HG02870 (cell line): ENCODE data around the gene NELL1.
"Not testable (repeated sequence)": the region's sequence is repeated elsewhere in the genome, so short reads cannot be mapped to it uniquely, and the experiment has no call there.

Experiments used
- ATAC-seq: cut with Tn5 transposase; IDR thresholded peaks from one replicate; pipeline ENCODE4 v1.9.1; 2021; ENCODE audit warnings: mild to moderate bottlenecking, moderate library complexity; ENCODE audit not compliant: unreplicated experiment

NELL1 gene

GRCh38 chr11:21174781-21175180 is 505.4 kb downstream of the NELL1 start:
- no peak for ATAC-seq

- no peak for ATAC-seq
These were observed 508.0 kb downstream of the NELL1 start for GRCh38 chr11:21177379-21177778.

GRCh38 chr11:21179770-21180169 is 510.4 kb downstream of the NELL1 start:
- no peak for ATAC-seq

- no peak for ATAC-seq
These were observed 510.8 kb downstream of the NELL1 start for GRCh38 chr11:21180182-21180581.

GRCh38 chr11:21185959-21186358 is 516.6 kb downstream of the NELL1 start:
- no peak for ATAC-seq

- ATAC-seq: no peak
These were observed 520.8 kb downstream of the NELL1 start for GRCh38 chr11:21190181-21190580.

- ATAC-seq: no peak
These were observed 526.6 kb downstream of the NELL1 start for GRCh38 chr11:21195995-21196394.

- ATAC-seq: no peak
These were observed 529.1 kb downstream of the NELL1 start for GRCh38 chr11:21198498-21198897.

- no peak for ATAC-seq
These were observed 535.8 kb downstream of the NELL1 start for GRCh38 chr11:21205205-21205604.

GRCh38 chr11:21225860-21226259 is 556.5 kb downstream of the NELL1 start:
- no peak for ATAC-seq

- ATAC-seq: no peak
These were observed 559.8 kb downstream of the NELL1 start for GRCh38 chr11:21229224-21229623.

GRCh38 chr11:21250196-21250595 is 580.8 kb downstream of the NELL1 start:
- no peak for ATAC-seq

- ATAC-seq: no peak
These were observed 584.7 kb downstream of the NELL1 start for GRCh38 chr11:21254055-21254454.

GRCh38 chr11:21254790-21255189 is 585.4 kb downstream of the NELL1 start:
- ATAC-seq: no peak

- no peak for ATAC-seq
These were observed 588.1 kb downstream of the NELL1 start for GRCh38 chr11:21257461-21257860.

GRCh38 chr11:21258414-21258813 is 589.0 kb downstream of the NELL1 start:
- no peak for ATAC-seq

GRCh38 chr11:21260101-21260500 is 590.7 kb downstream of the NELL1 start:
- no peak for ATAC-seq

GRCh38 chr11:21262992-21263391 is 593.6 kb downstream of the NELL1 start:
- ATAC-seq: no peak

- no peak for ATAC-seq
These were observed 594.7 kb downstream of the NELL1 start for GRCh38 chr11:21264125-21264524.

GRCh38 chr11:21268036-21268435 is 598.6 kb downstream of the NELL1 start:
- no peak for ATAC-seq

- ATAC-seq: not testable (repeated sequence)
These were observed 602.8 kb downstream of the NELL1 start for GRCh38 chr11:21272139-21272538.

- no peak for ATAC-seq
These were observed 609.5 kb downstream of the NELL1 start for GRCh38 chr11:21278840-21279239.

- ATAC-seq: no peak
These were observed 615.7 kb downstream of the NELL1 start for GRCh38 chr11:21285104-21285503.

- no peak for ATAC-seq
These were observed 620.3 kb downstream of the NELL1 start for GRCh38 chr11:21289686-21290085.
